Left ventricle myocardium inferior (tissue), 1 donor: ENCODE results near the gene CXCL6. TPM values are rescaled to one million over a fixed set of nuclear protein-coding genes. Genes with fewer than 3 reads are reported as not detected.

Experiments
- DNase-seq: peaks from one replicate; pipeline ENCODE4 v3.0.0-alpha.2; 2020
- H3K27ac ChIP-seq: fragments of 200-600 bp; replicated peaks from 2 replicates; pipeline ENCODE4 v1.8.0; 2021
- H3K27me3 ChIP-seq: fragments of 200-600 bp; 2 replicates; pipeline ENCODE4 v1.8.0; 2021; ENCODE audit warnings: low read depth
- H3K36me3 ChIP-seq: fragments of 200-600 bp; 2 replicates; pipeline ENCODE4 v1.8.0; 2021
- H3K4me1 ChIP-seq: fragments of 200-600 bp; 2 replicates; pipeline ENCODE4 v1.8.0; 2021
- H3K4me3 ChIP-seq: fragments of 200-600 bp; 2 replicates; pipeline ENCODE4 v1.8.0; 2021; ENCODE audit warnings: mild to moderate bottlenecking, moderate library complexity
- H3K9me3 ChIP-seq: fragments of 200-600 bp; replicated peaks from 2 replicates; pipeline ENCODE4 v1.8.0; 2021
- CTCF ChIP-seq: fragments of 200-600 bp; IDR thresholded peaks from 2 replicates; pipeline ENCODE4 v1.8.0; 2021; ENCODE audit warnings: antibody characterized with exemption, mild to moderate bottlenecking, borderline replicate concordance
- intact Hi-C: fragments of 100-400 bp; cut with micrococcal nuclease; formaldehyde crosslinking; loops from one replicate; pipeline ENCODE4 v1.11.0; 2022
- total RNA-seq: library from RNA; stranded (reverse); fragmentation: NEBNext Ultra II Directional; extraction: Animal tissue kit (Norgen Biotek cat#: 25700); gene quantifications from one replicate; pipeline ENCODE4 v1.2.1, GENCODE V29; 2021
- donor health status: DM: no; HTN: yes; CAD: no; lungs with severe emphysema.

CXCL6 gene
- total RNA-seq, 1 donor from 2014 or later, result not detected

GRCh38 chr4:73860917-73861316 is 24.4 kb downstream of the CXCL6 start:
- intact Hi-C loops, result no loop called here
- no peaks in the 10 kb centered on the region for H3K4me1 ChIP-seq
- TF ChIP-seq CTCF, result no peak
- no peaks in the 10 kb centered on the region for H3K27me3 ChIP-seq
- no peaks in the 10 kb centered on the region for H3K36me3 ChIP-seq
- no peak overlapping the region for H3K27ac ChIP-seq
- no peak overlapping the region for H3K4me3 ChIP-seq
- DNase-seq, result no peak
- H3K9me3 ChIP-seq, result no peaks in the 10 kb centered on the region

GRCh38 chr4:73862322-73862721 is 25.8 kb downstream of the CXCL6 start:
- H3K4me3 ChIP-seq, result no peak overlapping the region
- H3K36me3 ChIP-seq, result no peaks in the 10 kb centered on the region
- no peaks in the 10 kb centered on the region for H3K9me3 ChIP-seq
- H3K4me1 ChIP-seq, result no peaks in the 10 kb centered on the region
- no peak for TF ChIP-seq CTCF
- intact Hi-C loops, result no loop called here
- H3K27me3 ChIP-seq, result no peaks in the 10 kb centered on the region
- DNase-seq, result no peak
- no peak overlapping the region for H3K27ac ChIP-seq

GRCh38 chr4:73864365-73864764 is 27.9 kb downstream of the CXCL6 start:
- Histone ChIP-seq H3K4me3 (no peak overlapping the region), H3K36me3 (no peaks in the 10 kb centered on the region), H3K4me1 (peaks cover 13% of the 10 kb centered on the region), H3K27me3 (peaks cover 16% of the 10 kb centered on the region), H3K9me3 (no peaks in the 10 kb centered on the region), H3K27ac (no peak overlapping the region)
- intact Hi-C loops, result no loop called here
- DNase-seq, result no peak
- TF ChIP-seq CTCF, result no peak

- Histone ChIP-seq H3K4me3 (no peak overlapping the region), H3K27ac (no peak overlapping the region), H3K36me3 (no peaks in the 10 kb centered on the region), H3K9me3 (no peaks in the 10 kb centered on the region), H3K4me1 (peaks cover 18% of the 10 kb centered on the region), H3K27me3 (peaks cover 22% of the 10 kb centered on the region)
- DNase-seq, result no peak
- TF ChIP-seq CTCF, result no peak
- intact Hi-C loops, result no loop called here
These were observed 28.5 kb downstream of the CXCL6 start for GRCh38 chr4:73864961-73865360.

GRCh38 chr4:73865431-73866096 is 29.1 kb downstream of the CXCL6 start:
- H3K27ac ChIP-seq, result no peak overlapping the region

More at GRCh38 chr4:73865431-73866096, 29.1 kb downstream of the CXCL6 start:
- Histone ChIP-seq H3K4me1 (peaks cover 18% of the 10 kb centered on the region), H3K27me3 (peaks cover 24% of the 10 kb centered on the region), H3K4me3 (no peak overlapping the region), H3K9me3 (no peaks in the 10 kb centered on the region), H3K36me3 (no peaks in the 10 kb centered on the region)
- no peak for DNase-seq
- TF ChIP-seq CTCF, result no peak
- intact Hi-C loops, result no loop called here
